Liver (tissue), 3 donors: ENCODE data around the gene P2RY14.

Experiments
- CTCF ChIP-seq: fragments of 150-350 bp; IDR thresholded peaks from 2 replicates; pipeline ENCODE4 v1.5.1; 2017; ENCODE audit warnings: improper control_type of control experiment, low read depth, low read length; ENCODE audit not compliant: missing input control
- EGR1 ChIP-seq, 2 donors: IDR thresholded peaks; 2 replicates each; pipeline ENCODE4 v1.6.1; 2016 to 2018; ENCODE audit warnings: antibody characterized with exemption in 2 of 2, low read depth in 2 of 2
- GABPA ChIP-seq, 2 donors: IDR thresholded peaks in 1 of 2; conservative IDR thresholded peaks in 1 of 2; 2 replicates each; pipeline ENCODE4 v1.6.1; 2016; ENCODE audit warnings: antibody characterized with exemption in 2 of 2, mild to moderate bottlenecking in 1 of 2, moderate library complexity in 1 of 2
- JUND ChIP-seq, 2 donors: IDR thresholded peaks; 2 replicates each; pipeline ENCODE4 v1.6.1; 2016; ENCODE audit warnings: antibody characterized with exemption in 2 of 2
- MAX ChIP-seq: IDR thresholded peaks from 2 replicates; pipeline ENCODE4 v1.6.1; 2016; ENCODE audit warnings: antibody characterized with exemption
- NR2F2 ChIP-seq: IDR thresholded peaks from 2 replicates; pipeline ENCODE4 v1.6.1; 2016; ENCODE audit warnings: antibody characterized with exemption
- RAD21 ChIP-seq, 2 donors: IDR thresholded peaks; 2 replicates each; pipeline ENCODE4 v1.6.1; 2016; ENCODE audit warnings: antibody characterized with exemption in 2 of 2, mild to moderate bottlenecking in 2 of 2
- REST ChIP-seq: IDR thresholded peaks from 2 replicates; pipeline ENCODE4 v1.6.1; 2016; ENCODE audit warnings: antibody characterized with exemption, mild to moderate bottlenecking
- RXRA ChIP-seq, 2 donors: IDR thresholded peaks; 2 replicates each; pipeline ENCODE4 v1.6.1; 2017 to 2018; ENCODE audit warnings: antibody characterized with exemption in 2 of 2, mild to moderate bottlenecking in 1 of 2
- SP1 ChIP-seq: IDR thresholded peaks from 2 replicates; pipeline ENCODE4 v1.6.1; 2018; ENCODE audit warnings: antibody characterized with exemption, mild to moderate bottlenecking
- TAF1 ChIP-seq: conservative IDR thresholded peaks from 2 replicates; pipeline ENCODE4 v1.6.1; 2016; ENCODE audit warnings: antibody characterized with exemption, mild to moderate bottlenecking
- TF ChIP-seq, protein P1 (sequence below): IDR thresholded peaks from 2 replicates; pipeline ENCODE4 v1.6.1; 2016; ENCODE audit warnings: antibody characterized with exemption
- TF ChIP-seq, protein P2 (sequence below): IDR thresholded peaks from 2 replicates; pipeline ENCODE4 v1.6.1; 2016; ENCODE audit warnings: antibody characterized with exemption
- donor health status: healthy.
- donor health status: healthy.

GRCh38 chr3:151206201-151206600 lies 72.1 kb downstream of the P2RY14 start:
- no peak for TF ChIP-seq CTCF
- no peak for TF ChIP-seq MAX
- TF ChIP-seq, protein P1, sequence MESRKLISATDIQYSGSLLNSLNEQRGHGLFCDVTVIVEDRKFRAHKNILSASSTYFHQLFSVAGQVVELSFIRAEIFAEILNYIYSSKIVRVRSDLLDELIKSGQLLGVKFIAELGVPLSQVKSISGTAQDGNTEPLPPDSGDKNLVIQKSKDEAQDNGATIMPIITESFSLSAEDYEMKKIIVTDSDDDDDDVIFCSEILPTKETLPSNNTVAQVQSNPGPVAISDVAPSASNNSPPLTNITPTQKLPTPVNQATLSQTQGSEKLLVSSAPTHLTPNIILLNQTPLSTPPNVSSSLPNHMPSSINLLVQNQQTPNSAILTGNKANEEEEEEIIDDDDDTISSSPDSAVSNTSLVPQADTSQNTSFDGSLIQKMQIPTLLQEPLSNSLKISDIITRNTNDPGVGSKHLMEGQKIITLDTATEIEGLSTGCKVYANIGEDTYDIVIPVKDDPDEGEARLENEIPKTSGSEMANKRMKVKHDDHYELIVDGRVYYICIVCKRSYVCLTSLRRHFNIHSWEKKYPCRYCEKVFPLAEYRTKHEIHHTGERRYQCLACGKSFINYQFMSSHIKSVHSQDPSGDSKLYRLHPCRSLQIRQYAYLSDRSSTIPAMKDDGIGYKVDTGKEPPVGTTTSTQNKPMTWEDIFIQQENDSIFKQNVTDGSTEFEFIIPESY, result no peak
- no peak for TF ChIP-seq SP1
- no peak for TF ChIP-seq RAD21 (IDR thresholded peaks at IDR 0.05)
- TF ChIP-seq TAF1, result no peak
- no peak for TF ChIP-seq EGR1 (IDR thresholded peaks at IDR 0.05; ENCODE audit: low read depth in 2 of 2)
- TF ChIP-seq, protein P2, sequence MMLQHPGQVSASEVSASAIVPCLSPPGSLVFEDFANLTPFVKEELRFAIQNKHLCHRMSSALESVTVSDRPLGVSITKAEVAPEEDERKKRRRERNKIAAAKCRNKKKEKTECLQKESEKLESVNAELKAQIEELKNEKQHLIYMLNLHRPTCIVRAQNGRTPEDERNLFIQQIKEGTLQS, result no peak
- no peak for TF ChIP-seq NR2F2
- no peak for TF ChIP-seq RXRA (IDR thresholded peaks at IDR 0.05)
- TF ChIP-seq JUND (IDR thresholded peaks at IDR 0.05), result no peak
- TF ChIP-seq REST, result no peak
- no peak for TF ChIP-seq GABPA (IDR thresholded peaks at IDR 0.05 in 1 of 2, conservative IDR thresholded peaks at IDR 0.05 in 1 of 2)
